Chondrocyte (in vitro differentiated cells): ENCODE data around the gene ITPRID1. TPM values are rescaled to one million over a fixed set of nuclear protein-coding genes. Genes with fewer than 3 reads are reported as not detected.

Source experiments
- DNase-seq: peaks from one replicate; pipeline ENCODE4 v3.0.0; 2021; ENCODE audit warnings: mixed read lengths, low spot score
- H3K27ac Mint-ChIP-seq: one replicate; pipeline ENCODE4 v1.8.0; 2021; ENCODE audit warnings: mild to moderate bottlenecking, moderate library complexity, mixed read lengths; ENCODE audit not compliant: unreplicated experiment
- H3K27me3 Mint-ChIP-seq: 2 replicates; pipeline ENCODE4 v1.8.0; 2021; ENCODE audit warnings: low read depth, mixed read lengths
- H3K36me3 Mint-ChIP-seq: 2 replicates; pipeline ENCODE4 v1.8.0; 2021; ENCODE audit warnings: low read depth, mixed read lengths
- H3K4me1 Mint-ChIP-seq: 2 replicates; pipeline ENCODE4 v1.8.0; 2021; ENCODE audit warnings: low read depth, mild to moderate bottlenecking, mixed read lengths
- H3K4me3 Mint-ChIP-seq: one replicate; pipeline ENCODE4 v1.8.0; 2021; ENCODE audit warnings: mild to moderate bottlenecking, moderate library complexity, mixed read lengths; ENCODE audit not compliant: unreplicated experiment
- H3K9me3 Mint-ChIP-seq: 2 replicates; pipeline ENCODE4 v1.8.0; 2021; ENCODE audit warnings: low read depth, mixed read lengths
- total RNA-seq: library from RNA; stranded (reverse); gene quantifications from 3 replicates; pipeline ENCODE4 v1.2.1, GENCODE V29; 2021
- TF ChIP-seq, protein P1 (sequence below): fragments of 200-600 bp; sonication (generic); IDR thresholded peaks from 2 replicates; pipeline ENCODE4 v1.5.0; 2021; ENCODE audit warnings: antibody characterized with exemption, mild to moderate bottlenecking, moderate library complexity

The ITPRID1 gene
- total RNA-seq, 1 donor from 2014 or later, result not detected

DNA sequence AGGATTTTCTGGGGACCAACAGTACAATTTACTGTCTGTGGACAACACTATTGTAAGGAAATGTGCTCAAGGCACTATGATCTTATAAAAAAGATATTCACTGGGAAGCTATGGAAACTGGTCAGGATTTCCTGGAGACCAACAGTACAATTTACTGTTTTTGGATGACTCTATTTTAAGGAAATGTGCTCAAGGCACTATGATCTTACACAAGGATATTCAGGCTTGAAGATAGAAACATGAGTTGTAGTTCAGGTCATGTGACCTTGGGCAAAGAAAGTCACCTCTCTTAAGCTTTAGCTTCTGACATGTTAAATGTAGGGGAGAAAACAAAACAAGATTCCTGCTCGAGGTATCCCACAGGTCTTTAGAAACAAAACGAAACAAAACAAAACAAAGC lies 1.7 kb upstream of the ITPRID1 start:
- Mint-ChIP-seq H3K27ac (no peak overlapping the region), H3K36me3 (no peaks in the 10 kb centered on the region), H3K4me1 (no peaks in the 10 kb centered on the region), H3K4me3 (no peak overlapping the region), H3K27me3 (peaks cover 2% of the 10 kb centered on the region), H3K9me3 (peaks cover 34% of the 10 kb centered on the region)
- TF ChIP-seq, protein P1, sequence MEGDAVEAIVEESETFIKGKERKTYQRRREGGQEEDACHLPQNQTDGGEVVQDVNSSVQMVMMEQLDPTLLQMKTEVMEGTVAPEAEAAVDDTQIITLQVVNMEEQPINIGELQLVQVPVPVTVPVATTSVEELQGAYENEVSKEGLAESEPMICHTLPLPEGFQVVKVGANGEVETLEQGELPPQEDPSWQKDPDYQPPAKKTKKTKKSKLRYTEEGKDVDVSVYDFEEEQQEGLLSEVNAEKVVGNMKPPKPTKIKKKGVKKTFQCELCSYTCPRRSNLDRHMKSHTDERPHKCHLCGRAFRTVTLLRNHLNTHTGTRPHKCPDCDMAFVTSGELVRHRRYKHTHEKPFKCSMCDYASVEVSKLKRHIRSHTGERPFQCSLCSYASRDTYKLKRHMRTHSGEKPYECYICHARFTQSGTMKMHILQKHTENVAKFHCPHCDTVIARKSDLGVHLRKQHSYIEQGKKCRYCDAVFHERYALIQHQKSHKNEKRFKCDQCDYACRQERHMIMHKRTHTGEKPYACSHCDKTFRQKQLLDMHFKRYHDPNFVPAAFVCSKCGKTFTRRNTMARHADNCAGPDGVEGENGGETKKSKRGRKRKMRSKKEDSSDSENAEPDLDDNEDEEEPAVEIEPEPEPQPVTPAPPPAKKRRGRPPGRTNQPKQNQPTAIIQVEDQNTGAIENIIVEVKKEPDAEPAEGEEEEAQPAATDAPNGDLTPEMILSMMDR, result no peak
- no peak for DNase-seq

DNA sequence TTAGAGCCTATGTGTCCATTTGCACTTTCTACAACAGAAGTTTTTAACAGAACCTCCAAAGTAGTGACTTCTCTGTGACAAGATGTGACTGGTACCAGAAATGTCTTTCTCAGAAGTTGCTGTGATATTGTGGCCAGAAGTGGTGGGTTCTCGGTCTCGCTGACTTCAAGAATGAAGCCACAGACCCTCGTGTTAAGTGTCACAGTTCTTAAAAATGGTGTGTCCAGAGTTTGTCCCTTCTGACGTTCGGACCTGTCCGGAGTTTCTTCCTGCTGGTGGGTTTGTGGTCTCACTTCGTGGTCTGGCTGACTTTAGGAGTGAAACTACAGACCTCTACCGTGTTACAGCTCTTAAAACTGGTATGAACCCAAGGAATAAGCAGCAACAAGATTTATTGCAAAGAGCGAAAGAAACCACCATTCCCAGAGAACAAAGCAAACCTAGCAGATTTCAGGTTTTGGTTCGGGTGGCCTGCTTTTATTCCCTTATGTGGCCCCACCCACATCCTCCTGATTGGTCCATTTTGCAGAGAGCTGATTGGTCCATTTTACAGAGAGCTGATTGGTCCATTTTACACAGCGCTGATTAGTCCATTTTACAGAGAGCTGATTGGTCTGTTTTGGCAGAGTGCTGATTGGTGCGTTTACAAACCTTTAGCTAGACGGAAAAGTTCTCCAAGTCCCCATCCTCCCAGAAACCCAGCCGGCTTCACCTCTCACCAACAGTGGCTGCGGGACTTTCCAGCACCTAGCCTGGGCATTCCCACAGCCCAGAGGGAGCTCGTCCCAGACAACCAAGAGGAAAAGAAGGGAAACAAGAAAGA lies 3.0 kb downstream of the ITPRID1 start:
- Mint-ChIP-seq H3K4me3 (no peak overlapping the region), H3K27me3 (peaks cover 2% of the 10 kb centered on the region), H3K4me1 (no peaks in the 10 kb centered on the region), H3K27ac (no peak overlapping the region), H3K36me3 (no peaks in the 10 kb centered on the region), H3K9me3 (peaks cover 17% of the 10 kb centered on the region)
- DNase-seq, result no peak
- TF ChIP-seq, protein P1, result no peak

DNA sequence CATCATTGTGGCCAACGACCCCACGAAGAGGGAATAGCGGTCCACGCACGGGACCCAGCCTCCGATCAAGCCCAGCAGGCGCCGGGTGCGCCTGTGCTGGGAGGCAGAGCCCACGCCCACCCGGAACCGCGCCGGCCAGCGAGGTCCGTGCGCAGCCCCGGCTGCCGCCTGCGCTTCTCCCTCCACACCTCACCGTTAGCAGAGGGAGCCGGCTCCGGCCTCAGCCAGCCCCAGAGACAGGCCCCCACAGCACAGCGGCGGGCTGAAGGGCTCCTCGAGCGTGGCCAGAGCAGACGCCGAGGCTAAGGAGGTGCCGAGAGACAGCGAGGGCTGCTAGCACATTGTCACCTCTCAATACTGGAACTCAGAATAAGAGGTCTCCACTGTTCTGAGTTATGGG lies 3.6 kb downstream of the ITPRID1 start:
- H3K4me3 Mint-ChIP-seq, result no peak overlapping the region
- TF ChIP-seq, protein P1, result no peak
- H3K27me3 Mint-ChIP-seq, result peaks cover 1% of the 10 kb centered on the region
- no peak overlapping the region for H3K27ac Mint-ChIP-seq
- peaks cover 20% of the 10 kb centered on the region for H3K9me3 Mint-ChIP-seq
- no peak for DNase-seq
- no peaks in the 10 kb centered on the region for H3K36me3 Mint-ChIP-seq
- no peaks in the 10 kb centered on the region for H3K4me1 Mint-ChIP-seq

DNA sequence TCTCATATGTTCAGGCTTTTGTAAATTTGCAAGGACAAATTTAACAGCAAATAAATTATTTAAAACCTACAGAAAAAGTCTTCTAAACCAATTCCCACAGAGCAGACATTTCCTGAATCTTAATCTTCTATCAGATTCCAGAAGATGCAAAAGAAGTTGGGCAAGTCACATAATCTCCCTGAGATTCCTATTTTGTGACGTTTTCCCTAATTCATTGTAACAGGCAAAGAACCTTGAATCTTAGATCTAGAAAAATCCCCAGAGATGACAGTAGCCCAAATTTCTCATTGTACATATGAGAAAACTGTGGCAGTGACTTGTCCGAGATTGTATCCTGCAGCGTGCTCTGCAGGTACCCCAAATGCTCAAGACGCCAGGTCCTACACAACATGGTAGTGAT lies 4.9 kb downstream of the ITPRID1 start:
- no peak overlapping the region for H3K4me3 Mint-ChIP-seq
- H3K9me3 Mint-ChIP-seq, result peaks cover 20% of the 10 kb centered on the region
- DNase-seq, result no peak
- H3K27me3 Mint-ChIP-seq, result no peaks in the 10 kb centered on the region
- H3K27ac Mint-ChIP-seq, result no peak overlapping the region
- TF ChIP-seq, protein P1, result no peak
- no peaks in the 10 kb centered on the region for H3K36me3 Mint-ChIP-seq
- H3K4me1 Mint-ChIP-seq, result no peaks in the 10 kb centered on the region

DNA sequence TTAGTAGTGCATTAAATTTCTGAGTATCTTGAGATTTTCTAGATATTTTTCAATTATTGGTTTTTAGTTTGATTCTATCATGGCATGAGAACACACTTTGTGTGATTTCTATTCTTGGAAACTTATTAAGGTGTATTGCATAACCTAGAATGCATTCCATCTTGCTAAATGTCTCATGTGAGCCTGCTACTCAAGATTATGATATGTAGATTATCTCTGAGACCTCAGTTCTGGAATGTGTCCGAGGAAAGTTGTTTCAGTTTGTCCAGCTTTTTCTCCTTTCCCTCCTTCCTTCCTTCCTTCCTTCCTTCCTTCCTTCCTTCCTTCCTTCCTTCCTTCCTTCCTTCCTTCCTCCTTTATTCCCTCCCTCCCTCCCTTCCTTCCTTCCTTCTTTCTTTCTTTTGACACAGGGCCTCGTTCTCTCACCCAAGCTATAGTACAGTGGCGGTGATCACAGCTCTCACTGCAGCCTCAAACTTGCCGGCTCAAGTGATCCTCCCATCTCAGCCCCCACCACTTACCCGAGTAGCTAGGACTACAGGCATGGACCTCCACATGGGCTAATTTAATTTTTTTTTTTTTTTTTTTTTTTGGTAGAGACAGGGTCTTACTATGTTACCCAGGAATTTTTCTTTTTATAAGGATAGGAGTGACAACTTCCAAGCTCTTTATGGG lies 7.6 kb downstream of the ITPRID1 start:
- Mint-ChIP-seq H3K27me3 (no peaks in the 10 kb centered on the region), H3K9me3 (peaks cover 6% of the 10 kb centered on the region), H3K4me3 (no peak overlapping the region), H3K27ac (no peak overlapping the region), H3K36me3 (no peaks in the 10 kb centered on the region), H3K4me1 (no peaks in the 10 kb centered on the region)
- TF ChIP-seq, protein P1, result no peak
- no peak for DNase-seq
